HG03342 (cell line): ENCODE data around the gene LARGE1.

Experiments used
- ATAC-seq: cut with Tn5 transposase; IDR thresholded peaks from one replicate; pipeline ENCODE4 v1.9.1; 2021; ENCODE audit warnings: mild to moderate bottlenecking, moderate library complexity; ENCODE audit not compliant: unreplicated experiment

LARGE1 gene

DNA sequence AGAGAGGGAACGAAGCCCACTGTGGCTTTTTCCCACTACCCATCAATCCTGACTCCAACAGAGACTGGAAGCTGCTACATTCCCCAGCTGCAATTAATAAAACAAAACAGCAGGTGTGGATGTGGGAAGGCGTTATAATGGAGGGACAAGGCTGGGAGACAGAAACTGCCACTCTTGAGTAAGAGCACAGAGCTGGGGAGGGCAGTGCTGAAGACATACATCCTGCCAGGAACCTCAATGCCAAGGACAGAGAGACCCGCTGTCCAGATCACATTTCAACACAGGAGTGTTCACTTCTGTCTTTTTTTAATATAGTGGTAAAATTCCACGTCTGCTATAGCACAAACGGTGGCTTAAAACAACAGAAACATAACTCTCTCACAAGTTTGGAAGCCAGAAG, 94.5 kb downstream of the LARGE1 start:
- ATAC-seq: no peak

- ATAC-seq: no peak
Measured at GRCh38 chr22:33823552-33823951, 96.7 kb downstream of the LARGE1 start.

GRCh38 chr22:33821290-33821689, 99.0 kb downstream of the LARGE1 start:
- no peak for ATAC-seq

DNA sequence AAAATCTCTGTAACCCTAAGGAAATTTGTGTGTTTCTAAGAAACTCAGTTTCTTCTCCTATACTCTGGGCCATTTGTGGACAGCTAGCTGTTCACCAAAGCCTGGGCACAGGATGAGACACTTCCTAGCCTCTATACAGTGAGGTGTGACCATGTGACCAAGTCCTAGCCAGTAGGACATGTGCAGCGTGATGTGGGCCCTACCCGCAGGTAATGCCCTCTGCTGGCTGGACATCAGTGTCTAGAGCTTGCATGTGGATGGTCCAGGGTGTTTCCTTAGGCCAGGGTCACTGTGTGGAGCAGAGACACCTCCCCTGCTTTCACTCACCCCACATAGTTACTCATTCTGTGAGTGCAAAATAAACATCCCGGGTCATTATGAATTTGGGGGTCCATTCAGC, 100.5 kb downstream of the LARGE1 start:
- ATAC-seq: no peak

DNA sequence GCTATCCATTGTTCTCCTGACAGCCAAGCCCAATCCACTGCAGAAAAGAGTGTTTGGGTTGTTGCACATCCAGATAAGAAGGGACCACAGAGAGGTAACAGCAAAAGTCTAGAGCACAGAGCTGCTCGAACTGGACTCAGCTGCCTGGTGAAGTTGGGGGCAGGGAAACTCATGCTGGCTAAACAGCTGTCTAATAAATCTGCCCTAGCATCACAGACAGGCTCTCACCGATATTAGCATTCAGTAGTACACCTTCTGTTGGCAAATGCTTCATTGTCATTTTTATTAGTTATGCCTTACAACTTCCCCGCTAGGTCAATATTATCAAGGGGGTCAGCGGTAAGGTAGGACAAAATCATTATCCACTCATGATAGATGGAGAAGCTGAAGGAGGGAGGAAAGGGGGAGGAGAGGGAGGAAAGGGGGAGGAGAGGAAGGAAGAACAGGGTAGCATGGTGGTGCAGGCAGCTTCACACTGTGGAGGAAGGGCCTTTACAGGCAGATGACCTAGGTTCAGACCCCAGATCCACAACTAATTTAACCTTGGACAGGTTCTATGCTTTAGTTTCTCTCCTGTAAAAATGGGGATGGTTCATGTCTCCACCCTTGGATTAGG, 102.7 kb downstream of the LARGE1 start:
- no peak for ATAC-seq

- ATAC-seq: no peak
Measured at GRCh38 chr22:33812360-33812977, 107.8 kb downstream of the LARGE1 start.

DNA sequence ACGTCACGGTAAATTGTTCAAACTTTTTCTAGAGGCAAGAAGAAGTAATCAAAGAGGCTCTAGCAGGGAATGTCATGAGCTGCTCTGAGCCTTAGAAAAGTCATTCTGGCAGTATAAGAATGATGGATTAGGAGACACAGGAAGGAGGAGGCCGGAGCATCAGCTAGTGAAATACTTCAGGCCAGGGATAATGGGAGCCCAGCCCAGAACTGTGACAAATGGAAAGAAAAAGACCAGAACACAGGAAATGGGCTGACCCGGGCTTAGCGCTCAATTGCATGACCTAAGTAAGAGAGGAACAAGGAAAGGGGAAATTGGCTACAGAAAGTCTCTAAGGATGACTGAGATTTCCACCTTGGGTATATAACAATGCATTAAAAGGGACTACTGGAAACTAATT, 108.6 kb downstream of the LARGE1 start:
- no peak for ATAC-seq

GRCh38 chr22:33811208-33811607, 109.1 kb downstream of the LARGE1 start:
- no peak for ATAC-seq

GRCh38 chr22:33807470-33807869, 112.8 kb downstream of the LARGE1 start:
- no peak for ATAC-seq

GRCh38 chr22:33806191-33806590, 114.1 kb downstream of the LARGE1 start:
- no peak for ATAC-seq

DNA sequence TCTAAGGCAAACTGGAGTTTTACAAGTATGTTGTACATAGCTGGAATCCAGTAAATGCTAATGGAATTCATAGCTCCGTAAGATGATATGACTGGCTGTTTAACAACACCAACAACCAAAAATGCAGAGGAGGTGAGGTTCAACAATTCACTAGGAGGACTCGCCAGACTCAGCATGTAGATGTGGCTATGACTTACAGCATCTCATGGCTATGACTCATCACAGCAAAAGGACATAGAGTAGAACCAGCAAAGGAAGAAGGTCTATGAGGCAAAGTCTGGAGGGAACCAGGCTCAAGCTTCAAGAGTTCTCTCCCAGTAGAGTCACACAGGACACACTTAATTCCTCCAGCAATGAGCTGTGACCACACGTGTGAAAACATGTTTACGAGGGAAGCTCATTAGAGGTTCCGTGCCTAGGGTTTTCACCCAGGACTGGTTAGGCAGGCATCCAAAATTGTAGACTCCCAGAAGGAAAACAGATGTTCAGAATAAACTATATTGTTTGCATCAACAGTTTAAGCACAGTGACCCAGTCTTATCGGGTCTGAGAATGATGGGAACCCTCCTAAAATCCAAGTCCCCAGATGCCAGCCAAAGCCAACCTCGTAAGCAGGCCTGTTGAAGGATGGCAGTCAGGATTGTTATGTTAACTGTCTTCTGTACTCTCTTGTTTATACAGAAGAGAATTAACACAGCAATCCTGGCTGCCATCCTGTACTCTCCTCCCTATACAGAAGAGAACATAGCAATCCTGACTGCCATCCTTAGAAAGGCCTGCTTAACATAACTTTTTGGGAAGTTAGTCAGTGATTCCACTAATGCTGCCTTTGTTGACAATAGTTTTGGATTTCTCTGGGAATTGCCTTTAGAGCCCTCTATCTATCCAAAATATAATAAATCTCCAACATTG, 116.6 kb downstream of the LARGE1 start:
- ATAC-seq: no peak

- ATAC-seq: no peak
Measured at GRCh38 chr22:33798401-33798800, 121.9 kb downstream of the LARGE1 start.

GRCh38 chr22:33796494-33796893, 123.8 kb downstream of the LARGE1 start:
- no peak for ATAC-seq

- no peak for ATAC-seq
Measured at GRCh38 chr22:33793475-33793874, 126.8 kb downstream of the LARGE1 start.

GRCh38 chr22:33792832-33793231, 127.4 kb downstream of the LARGE1 start:
- ATAC-seq: no peak

- no peak for ATAC-seq
Measured at GRCh38 chr22:33789690-33790253, 130.5 kb downstream of the LARGE1 start.

DNA sequence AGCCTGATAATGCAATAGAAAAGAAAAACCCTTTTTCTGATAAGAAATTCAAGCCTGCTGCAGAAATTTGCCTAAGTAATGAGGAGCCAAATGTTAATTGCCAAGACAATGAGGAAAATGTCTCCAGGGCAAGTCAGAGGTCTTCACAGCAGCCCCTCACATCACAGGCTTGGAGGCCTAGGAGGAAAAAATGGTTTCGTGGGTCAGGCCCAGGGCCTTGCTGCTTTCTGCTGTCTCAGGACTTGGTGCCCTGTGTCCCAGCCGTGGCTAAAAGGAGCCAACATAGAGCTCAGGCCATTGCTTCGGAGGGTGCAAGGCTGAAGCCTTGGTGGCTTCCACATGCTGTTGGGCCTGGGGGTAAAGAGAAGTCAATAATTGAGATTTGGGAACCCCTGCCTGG, 131.3 kb downstream of the LARGE1 start:
- ATAC-seq: no peak

DNA sequence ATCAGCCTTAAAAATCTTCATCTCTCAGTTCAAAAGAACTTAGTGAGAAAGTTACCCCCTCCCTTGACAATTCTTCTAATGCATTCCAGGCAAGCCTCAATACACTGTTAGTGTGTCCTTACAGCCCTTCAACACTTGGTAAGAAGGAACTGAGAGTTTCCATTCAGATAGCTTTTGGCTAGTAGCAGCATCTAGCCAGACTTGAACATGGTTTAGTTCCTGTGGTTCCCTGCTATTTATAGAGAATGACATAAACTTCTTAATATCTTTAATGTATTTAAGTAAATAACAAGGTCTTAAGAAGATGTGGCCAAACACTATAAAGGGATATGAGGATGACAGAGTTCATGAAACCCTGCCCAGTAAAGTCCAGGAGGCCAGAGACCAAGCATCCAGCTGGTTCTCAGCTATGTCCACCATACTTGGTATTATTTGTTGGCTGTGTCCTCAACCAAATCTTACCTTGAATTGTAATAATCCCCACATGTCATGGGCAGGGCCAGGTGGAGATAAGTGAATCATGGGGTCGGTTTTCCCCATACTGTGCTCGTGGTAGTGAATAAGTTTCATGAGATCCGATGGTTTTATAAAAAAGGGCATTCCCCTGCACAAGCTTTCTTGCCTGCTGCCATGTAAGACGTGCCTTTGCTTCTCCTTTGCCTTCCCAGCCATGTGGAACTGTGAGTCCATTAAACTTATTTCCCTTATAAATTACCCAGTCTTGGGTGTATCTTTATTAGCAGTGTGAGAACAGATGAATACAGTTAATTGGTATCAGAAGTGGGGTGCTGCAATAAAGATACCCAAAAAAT, 132.4 kb downstream of the LARGE1 start:
- ATAC-seq: no peak

DNA sequence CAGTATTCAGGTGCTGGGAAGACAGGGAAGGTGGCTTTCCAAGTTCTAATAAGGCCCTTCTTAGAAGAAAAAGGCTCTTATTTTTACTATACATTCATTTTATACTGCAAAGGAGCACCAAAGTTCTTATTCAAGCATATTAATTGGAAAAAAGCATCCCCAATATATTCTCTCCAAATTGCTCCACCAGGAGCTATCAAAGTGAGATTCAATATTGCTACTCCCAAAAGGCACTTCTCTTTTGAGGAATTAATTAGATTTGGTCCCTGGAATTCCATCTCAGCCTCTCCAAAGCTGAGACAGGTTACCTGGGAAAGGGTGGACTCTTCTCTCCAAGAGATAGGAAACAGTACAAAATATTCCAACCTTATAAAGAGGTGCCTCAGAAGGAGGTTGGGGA, 134.1 kb downstream of the LARGE1 start:
- no peak for ATAC-seq

DNA sequence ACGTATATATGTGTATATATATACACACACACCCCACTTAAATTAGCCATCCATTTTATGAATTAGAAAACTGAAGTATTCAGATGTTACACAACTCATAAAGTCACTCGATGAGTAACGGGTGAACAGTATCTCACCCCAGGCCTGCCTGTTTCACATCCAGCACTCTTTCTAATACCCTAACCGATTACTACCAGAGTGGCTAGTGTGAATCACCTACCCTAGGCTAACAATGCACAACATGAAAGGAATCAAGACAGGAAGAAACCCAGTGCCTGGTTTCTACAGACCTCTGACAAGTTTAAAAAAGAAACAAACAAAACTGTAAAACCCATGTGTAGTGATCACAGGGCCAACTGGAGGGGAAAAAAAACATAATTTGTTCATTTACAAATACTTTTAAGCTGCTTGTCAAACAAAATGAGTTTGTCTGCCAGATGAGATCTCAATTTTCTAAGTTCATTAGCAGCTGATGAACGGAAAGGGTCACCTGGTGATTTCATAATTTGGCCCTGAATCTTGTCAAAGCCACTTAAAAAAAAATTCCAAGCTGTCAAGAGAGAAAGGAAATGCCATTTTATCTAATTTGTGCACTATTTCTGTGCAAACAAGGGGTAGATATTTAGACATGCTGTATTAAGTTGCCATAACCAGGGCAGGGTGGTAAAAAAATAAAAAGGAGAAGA, 134.8 kb downstream of the LARGE1 start:
- no peak for ATAC-seq
